Left ventricle myocardium inferior (tissue), 1 donor: ENCODE measurements around the gene SERPINA5. TPM values are rescaled to one million over a fixed set of nuclear protein-coding genes. Genes with fewer than 3 reads are reported as not detected.
"Not testable (repeated sequence)": the region's sequence is repeated elsewhere in the genome, so short reads cannot be mapped to it uniquely, and the experiment has no call there.

ENCODE experiments used
- DNase-seq: peaks from one replicate; pipeline ENCODE4 v3.0.0-alpha.2; 2020
- H3K27ac ChIP-seq: fragments of 200-600 bp; replicated peaks from 2 replicates; pipeline ENCODE4 v1.8.0; 2021
- H3K27me3 ChIP-seq: fragments of 200-600 bp; 2 replicates; pipeline ENCODE4 v1.8.0; 2021; ENCODE audit warnings: low read depth
- H3K36me3 ChIP-seq: fragments of 200-600 bp; 2 replicates; pipeline ENCODE4 v1.8.0; 2021
- H3K4me1 ChIP-seq: fragments of 200-600 bp; 2 replicates; pipeline ENCODE4 v1.8.0; 2021
- H3K4me3 ChIP-seq: fragments of 200-600 bp; 2 replicates; pipeline ENCODE4 v1.8.0; 2021; ENCODE audit warnings: mild to moderate bottlenecking, moderate library complexity
- H3K9me3 ChIP-seq: fragments of 200-600 bp; replicated peaks from 2 replicates; pipeline ENCODE4 v1.8.0; 2021
- intact Hi-C: fragments of 100-400 bp; cut with micrococcal nuclease; formaldehyde crosslinking; loops from one replicate; pipeline ENCODE4 v1.11.0; 2022
- total RNA-seq: library from RNA; stranded (reverse); fragmentation: NEBNext Ultra II Directional; extraction: Animal tissue kit (Norgen Biotek cat#: 25700); gene quantifications from one replicate; pipeline ENCODE4 v1.2.1, GENCODE V29; 2021
- TF ChIP-seq, protein P1 (sequence below): fragments of 200-600 bp; IDR thresholded peaks from 2 replicates; pipeline ENCODE4 v1.8.0; 2021; ENCODE audit warnings: antibody characterized with exemption, mild to moderate bottlenecking, borderline replicate concordance
- donor health status: DM: no; HTN: yes; CAD: no; lungs with severe emphysema.

SERPINA5 gene
- total RNA-seq, 1 donor from 2014 or later: 2.1 TPM

DNA sequence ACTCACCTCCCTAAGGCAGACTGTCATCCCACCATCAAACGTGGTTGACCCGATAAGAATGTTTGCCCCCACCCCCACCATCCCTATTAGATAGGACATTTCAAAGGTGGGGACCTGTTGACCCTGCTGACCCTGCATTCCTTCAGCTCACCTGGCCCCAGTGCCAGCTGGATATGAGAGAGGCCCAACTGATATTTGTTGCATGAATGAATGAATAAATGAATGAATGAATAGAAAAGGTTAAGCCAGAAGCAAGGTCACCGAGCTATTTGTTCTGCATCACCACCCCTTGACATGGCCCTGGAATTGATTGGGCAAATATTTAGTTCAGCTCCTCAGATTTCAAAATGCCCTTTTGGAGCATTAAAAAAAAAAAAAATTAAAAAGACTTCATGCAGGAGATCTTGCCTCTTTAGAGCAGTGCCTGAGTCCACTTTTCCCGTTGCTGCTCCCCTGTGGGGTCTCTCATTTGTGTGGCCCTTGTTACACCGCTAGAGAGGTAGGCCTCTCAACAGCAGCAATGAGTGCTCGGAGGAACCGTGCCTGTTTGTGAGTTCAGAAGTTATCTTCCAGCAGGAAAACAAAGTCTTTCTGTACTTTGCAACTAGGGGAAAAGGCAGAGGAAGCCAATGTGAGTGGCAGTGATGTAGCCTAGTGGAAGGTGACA lies 8.5 kb upstream of the SERPINA5 start:
- Histone ChIP-seq H3K4me3 (no peak overlapping the region), H3K9me3 (no peaks in the 10 kb centered on the region), H3K4me1 (no peaks in the 10 kb centered on the region), H3K27me3 (peaks cover 25% of the 10 kb centered on the region), H3K27ac (peak overlapping the region; percentile 67), H3K36me3 (no peaks in the 10 kb centered on the region)
- intact Hi-C loops: no loop called here
- no peak for DNase-seq
- TF ChIP-seq, protein P1, sequence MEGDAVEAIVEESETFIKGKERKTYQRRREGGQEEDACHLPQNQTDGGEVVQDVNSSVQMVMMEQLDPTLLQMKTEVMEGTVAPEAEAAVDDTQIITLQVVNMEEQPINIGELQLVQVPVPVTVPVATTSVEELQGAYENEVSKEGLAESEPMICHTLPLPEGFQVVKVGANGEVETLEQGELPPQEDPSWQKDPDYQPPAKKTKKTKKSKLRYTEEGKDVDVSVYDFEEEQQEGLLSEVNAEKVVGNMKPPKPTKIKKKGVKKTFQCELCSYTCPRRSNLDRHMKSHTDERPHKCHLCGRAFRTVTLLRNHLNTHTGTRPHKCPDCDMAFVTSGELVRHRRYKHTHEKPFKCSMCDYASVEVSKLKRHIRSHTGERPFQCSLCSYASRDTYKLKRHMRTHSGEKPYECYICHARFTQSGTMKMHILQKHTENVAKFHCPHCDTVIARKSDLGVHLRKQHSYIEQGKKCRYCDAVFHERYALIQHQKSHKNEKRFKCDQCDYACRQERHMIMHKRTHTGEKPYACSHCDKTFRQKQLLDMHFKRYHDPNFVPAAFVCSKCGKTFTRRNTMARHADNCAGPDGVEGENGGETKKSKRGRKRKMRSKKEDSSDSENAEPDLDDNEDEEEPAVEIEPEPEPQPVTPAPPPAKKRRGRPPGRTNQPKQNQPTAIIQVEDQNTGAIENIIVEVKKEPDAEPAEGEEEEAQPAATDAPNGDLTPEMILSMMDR: no peak

DNA sequence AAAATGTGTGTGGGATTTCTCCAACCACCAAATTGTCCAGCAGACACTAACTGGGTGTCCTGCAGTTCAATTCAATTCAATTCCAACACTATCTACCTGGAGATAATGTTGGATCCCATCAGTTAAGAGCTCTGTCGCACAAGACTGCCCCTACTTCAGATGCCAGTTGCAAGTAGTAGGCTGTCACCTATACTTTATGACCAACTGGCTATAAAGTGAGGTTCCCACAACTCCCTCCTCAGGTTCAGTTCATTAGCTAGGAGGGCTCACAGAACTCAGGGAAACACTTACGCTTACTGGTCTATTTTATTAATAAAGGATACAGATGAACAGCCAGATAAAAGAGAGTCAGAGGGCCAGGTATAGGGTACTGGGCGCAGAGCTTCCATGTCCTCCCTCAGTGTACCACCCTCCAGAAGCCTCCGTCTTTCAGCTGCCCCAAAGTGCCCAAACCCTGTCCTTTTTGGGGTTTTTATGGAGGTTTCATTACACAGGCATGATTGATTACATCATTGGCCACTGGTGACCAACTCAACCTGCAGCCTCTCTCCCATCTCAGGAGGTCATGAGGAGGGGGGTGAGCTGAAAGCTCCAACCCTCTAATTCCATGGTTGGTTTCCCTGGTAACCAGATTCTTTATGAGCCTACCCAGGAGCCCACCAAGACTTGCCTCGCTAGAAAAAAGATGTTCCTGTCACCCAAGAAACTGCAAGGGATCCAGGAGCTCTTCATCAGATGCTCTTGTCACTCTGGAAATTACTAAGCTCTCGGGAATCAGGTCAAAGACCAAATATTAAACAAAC lies 7.5 kb upstream of the SERPINA5 start:
- Histone ChIP-seq H3K36me3 (no peaks in the 10 kb centered on the region), H3K4me3 (no peak overlapping the region), H3K9me3 (no peaks in the 10 kb centered on the region), H3K4me1 (no peaks in the 10 kb centered on the region), H3K27ac (no peak overlapping the region), H3K27me3 (peaks cover 22% of the 10 kb centered on the region)
- TF ChIP-seq, protein P1: no peak
- intact Hi-C loops: no loop called here
- no peak for DNase-seq

DNA sequence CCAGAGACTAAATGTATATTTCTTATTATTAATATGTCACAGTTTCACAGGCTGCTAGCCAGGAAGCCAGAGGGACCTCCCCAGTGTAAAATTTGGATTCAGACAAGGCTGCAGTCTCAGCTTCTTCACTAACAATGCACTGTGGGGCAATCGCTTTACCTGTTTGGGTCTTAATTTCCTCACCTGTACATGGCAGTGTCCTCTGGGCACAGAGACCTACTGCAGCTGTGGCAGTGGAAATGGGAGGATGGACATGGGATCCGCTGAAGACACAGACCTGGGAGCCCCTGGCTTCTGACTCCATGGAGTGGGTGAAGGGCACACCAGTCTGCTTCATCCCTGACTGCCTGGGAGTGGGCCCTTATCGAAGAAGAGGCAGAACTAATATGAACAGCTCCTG lies 6.9 kb upstream of the SERPINA5 start:
- DNase-seq: no peak
- intact Hi-C loops: no loop called here
- Histone ChIP-seq H3K27me3 (peaks cover 19% of the 10 kb centered on the region), H3K4me3 (no peak overlapping the region), H3K9me3 (no peaks in the 10 kb centered on the region), H3K4me1 (no peaks in the 10 kb centered on the region), H3K27ac (no peak overlapping the region), H3K36me3 (no peaks in the 10 kb centered on the region)
- TF ChIP-seq, protein P1: no peak

DNA sequence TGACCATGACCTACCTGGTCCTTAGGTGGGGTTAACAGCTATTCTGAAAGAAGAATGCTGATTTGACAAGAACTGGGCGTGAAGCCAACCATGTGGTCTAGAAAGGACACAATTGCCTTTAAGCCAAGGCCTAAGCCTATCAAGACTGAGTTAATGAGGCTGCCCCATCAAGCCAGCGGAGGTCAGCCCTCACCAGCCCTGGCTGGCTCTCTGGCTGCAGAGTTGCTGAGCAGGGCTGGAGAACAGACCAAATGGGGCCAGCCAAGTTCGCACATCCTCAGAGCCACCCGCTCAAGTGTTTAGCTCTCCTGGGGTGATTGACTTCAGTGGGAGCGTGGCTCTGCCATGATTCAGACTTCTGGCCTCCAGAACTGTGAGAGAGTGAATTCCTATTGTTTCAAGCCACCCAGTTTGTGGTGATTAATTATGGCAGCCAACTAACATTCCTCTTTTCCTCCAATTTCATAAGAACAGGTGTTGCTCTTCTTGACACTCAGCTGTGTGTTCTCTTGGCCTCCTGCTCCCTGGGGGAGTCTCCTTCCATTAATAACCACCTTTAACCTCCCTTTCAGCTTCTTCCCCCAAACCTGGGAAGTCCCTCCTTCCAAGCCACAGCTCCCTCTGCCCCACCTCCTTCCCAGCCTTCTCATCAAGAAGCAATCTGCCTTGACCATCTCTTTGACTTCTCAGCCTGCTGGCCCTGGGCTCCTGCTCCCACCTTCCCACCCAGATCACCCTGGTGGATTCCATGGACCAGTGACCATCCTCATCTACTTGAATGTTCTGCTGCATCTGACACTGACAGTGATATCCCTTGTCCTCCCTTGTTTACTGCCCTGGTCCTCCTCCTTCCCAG lies 5.3 kb upstream of the SERPINA5 start:
- Histone ChIP-seq H3K9me3 (no peaks in the 10 kb centered on the region), H3K4me1 (peaks cover 4% of the 10 kb centered on the region), H3K36me3 (no peaks in the 10 kb centered on the region), H3K27ac (no peak overlapping the region), H3K27me3 (peaks cover 6% of the 10 kb centered on the region), H3K4me3 (no peak overlapping the region)
- intact Hi-C loops: no loop called here
- TF ChIP-seq, protein P1: no peak
- no peak for DNase-seq

DNA sequence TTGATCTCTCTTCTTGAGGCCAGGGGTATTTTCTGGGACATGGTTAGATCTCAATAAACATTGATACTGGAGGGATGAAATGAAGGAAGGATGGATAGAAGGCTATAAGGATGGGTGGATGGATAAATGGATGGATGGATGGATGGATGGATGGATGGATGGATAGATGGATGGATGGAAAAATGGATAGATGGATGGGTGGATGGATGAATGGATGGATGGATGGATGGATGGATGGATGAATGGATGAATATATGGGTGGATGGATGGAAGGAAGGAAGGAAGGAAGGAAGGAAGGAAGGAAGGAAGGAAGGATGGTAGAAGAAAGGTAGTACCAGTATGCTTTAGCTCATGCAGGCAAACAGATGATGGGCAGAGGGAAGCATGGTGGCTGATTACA lies 3.8 kb upstream of the SERPINA5 start:
- H3K9me3 ChIP-seq, DNase-seq, intact Hi-C loops, H3K27me3 ChIP-seq, H3K36me3 ChIP-seq, H3K4me3 ChIP-seq, H3K27ac ChIP-seq: not testable (repeated sequence)
- peaks cover 12% of the 10 kb centered on the region for H3K4me1 ChIP-seq
